GM12878 (cell line): Measurements from ENCODE around the gene HPSE2. TPM values are rescaled to one million over a fixed set of nuclear protein-coding genes. Genes with fewer than 3 reads are reported as not detected.

Experiments
- ATAC-seq: fragments of 200-7000 bp; cut with Tn5 transposase; 3 replicates; pipeline ENCODE4 v1.9.1; 2020; ENCODE audit warnings: mild to moderate bottlenecking, moderate library complexity
- BruUV-seq: library from RNA; stranded (reverse); fragments of 400-500 nt; replicated peaks from 2 replicates; lab custom pipeline; 2021; lab: Mats Ljungman, UMichigan
- CTCF ChIA-PET: fragments of 300-600 bp; sonication (Branson Sonifier 250); formaldehyde crosslinking; extraction: SDS; loops from one replicate; lab custom pipeline; 2021; ENCODE audit warnings: inconsistent platforms; lab: Yijun Ruan, JAX
- POLR2A ChIA-PET: fragments of 350-600 bp; formaldehyde crosslinking; extraction: SDS; loops from one replicate; lab custom pipeline; 2021; ENCODE audit warnings: inconsistent platforms; lab: Charles Lee
- RAD21 ChIA-PET: fragments of 300-600 bp; sonication (Branson Sonifier 250); formaldehyde crosslinking; loops from one replicate; lab custom pipeline; 2023; ENCODE audit warnings: antibody characterized with exemption; ENCODE audit not compliant: unreplicated experiment; lab: Charles Lee
- SMC1A ChIA-PET: fragments of 300-600 bp; sonication (Branson Sonifier 250); formaldehyde crosslinking; loops from one replicate; lab custom pipeline; 2023; ENCODE audit not compliant: unreplicated experiment, uncharacterized antibody; lab: Charles Lee
- DNase-seq: peaks from one replicate; pipeline ENCODE4 v3.0.0-alpha.2; 2011; ENCODE audit warnings: low read depth, low spot score
- FAIRE-seq: peaks from 3 replicates; lab custom pipeline; 2011; peaks lifted over from hg19 to GRCh38; lab: Jason Lieb, UNC
- H2AFZ ChIP-seq: 2 replicates; pipeline ENCODE4 v1.6.0; 2011; ENCODE audit warnings: low read depth, low read length, control low read depth; ENCODE audit not compliant: control insufficient read depth
- H3K27ac ChIP-seq: 2 replicates; pipeline ENCODE4 v1.5.1; 2011; ENCODE audit warnings: control low read depth; ENCODE audit not compliant: control insufficient read depth, insufficient read depth
- H3K27me3 ChIP-seq, 2 experiments: replicated peaks in 1 of 2; 2 replicates each; pipeline versions ENCODE4 v1.6.0 to v1.6.1; 2011; ENCODE audit warnings: low read length in 1 of 2; ENCODE audit not compliant: control insufficient read depth in 2 of 2, insufficient read depth in 2 of 2
- H3K36me3 ChIP-seq, 2 experiments: 2 replicates each; pipeline ENCODE4 v1.5.1; 2011; ENCODE audit warnings: low read length in 1 of 2; ENCODE audit not compliant: control insufficient read depth in 2 of 2, insufficient read depth in 2 of 2
- H3K4me1 ChIP-seq: 2 replicates; pipeline ENCODE4 v1.6.1; 2011; ENCODE audit warnings: mild to moderate bottlenecking, low read length, moderate library complexity, mixed read lengths; ENCODE audit not compliant: control insufficient read depth, insufficient read depth
- H3K4me2 ChIP-seq: 2 replicates; pipeline ENCODE4 v1.6.0; 2011; ENCODE audit warnings: control low read depth; ENCODE audit not compliant: control insufficient read depth, insufficient read depth
- H3K4me3 ChIP-seq: fragments of 200-600 bp; sonication (generic); 2 replicates; pipeline ENCODE4 v1.5.1; 2016
- H3K79me2 ChIP-seq: 2 replicates; pipeline ENCODE4 v1.6.0; 2011; ENCODE audit warnings: low read length; ENCODE audit not compliant: control insufficient read depth, insufficient read depth
- H3K9ac ChIP-seq: 2 replicates; pipeline ENCODE4 v1.8.0; 2011; ENCODE audit warnings: low read length, control low read depth, mixed read lengths; ENCODE audit not compliant: control insufficient read depth, insufficient read depth
- H3K9me3 ChIP-seq: replicated peaks from 3 replicates; pipeline ENCODE4 v1.5.1; 2011; ENCODE audit warnings: mild to moderate bottlenecking, low read length; ENCODE audit not compliant: control insufficient read depth, insufficient read depth
- H4K20me1 ChIP-seq: 2 replicates; pipeline ENCODE4 v1.6.0; 2011; ENCODE audit not compliant: control insufficient read depth, insufficient read depth
- CHD1 ChIP-seq: IDR thresholded peaks from 2 replicates; pipeline ENCODE4 v1.6.1; 2012; ENCODE audit warnings: low read depth, low read length, improper control_type of control experiment
- CREB1 ChIP-seq: IDR thresholded peaks from 2 replicates; pipeline ENCODE4 v1.6.1; 2012; ENCODE audit warnings: low read depth, mild to moderate bottlenecking, inconsistent platforms
- GABPA ChIP-seq: IDR thresholded peaks from 2 replicates; pipeline ENCODE4 v1.6.1; 2014; ENCODE audit warnings: antibody characterized with exemption, low read depth, mild to moderate bottlenecking, inconsistent platforms
- KAT2A ChIP-seq: conservative IDR thresholded peaks from 2 replicates; pipeline ENCODE4 v1.6.1; 2011; ENCODE audit warnings: low read depth, low read length; ENCODE audit not compliant: control insufficient read depth
- MEF2B ChIP-seq: fragments of 450-650 bp; IDR thresholded peaks from 2 replicates; pipeline ENCODE4 v1.6.1; 2018; ENCODE audit warnings: mild to moderate bottlenecking, moderate library complexity; ENCODE audit not compliant: partially characterized antibody, poor library complexity, severe bottlenecking
- NR2C2 ChIP-seq: IDR thresholded peaks from 2 replicates; pipeline ENCODE4 v1.6.1; 2011; ENCODE audit warnings: borderline replicate concordance, low read depth; ENCODE audit not compliant: control insufficient read depth, insufficient read length
- NRF1 ChIP-seq: conservative IDR thresholded peaks from 2 replicates; pipeline ENCODE4 v1.6.1; 2011; ENCODE audit warnings: mild to moderate bottlenecking, low read depth, low read length, improper control_type of control experiment
- PAX5 ChIP-seq: IDR thresholded peaks from 2 replicates; pipeline ENCODE4 v1.6.1; 2011; ENCODE audit warnings: low read depth, low read length, borderline replicate concordance
- RB1 ChIP-seq: fragments of 450-650 bp; formaldehyde crosslinking; IDR thresholded peaks from 2 replicates; pipeline ENCODE4 v1.6.1; 2017; ENCODE audit warnings: mild to moderate bottlenecking, borderline replicate concordance
- REST ChIP-seq: IDR thresholded peaks from 2 replicates; pipeline ENCODE4 v1.6.1; 2012; ENCODE audit warnings: mild to moderate bottlenecking, low read depth, low read length
- SMC3 ChIP-seq: IDR thresholded peaks from 2 replicates; pipeline ENCODE4 v1.6.1; 2011; ENCODE audit warnings: low read length, improper control_type of control experiment, borderline replicate concordance
- TCF12 ChIP-seq: IDR thresholded peaks from 2 replicates; pipeline ENCODE4 v1.6.1; 2011; ENCODE audit warnings: low read depth, mild to moderate bottlenecking, low read length
- ZBED1 ChIP-seq: IDR thresholded peaks from 2 replicates; pipeline ENCODE4 v1.6.1; 2016; ENCODE audit warnings: borderline replicate concordance
- ZNF217 ChIP-seq: fragments of 450-650 bp; IDR thresholded peaks from 2 replicates; pipeline ENCODE4 v1.6.1; 2017; ENCODE audit warnings: antibody characterized with exemption, mild to moderate bottlenecking
- WGBS: methylation state at CpG from one replicate; pipeline ENCODE4 v1.1.6; 2016; ENCODE audit warnings: low lambda C conversion rate; ENCODE audit not compliant: insufficient replicate concordance, insufficient coverage; ENCODE audit errors: missing lambda C conversion rate; 5-methylcytosine and 5-hydroxymethylcytosine counted together
- in situ Hi-C: fragments of 300-500 bp; cut with MboI; formaldehyde crosslinking; loops from 9 replicates; pipeline ENCODE4 v1.14.3; 2018; ENCODE audit warnings: mixed read lengths
- intact Hi-C: fragments of 100-400 bp; cut with micrococcal nuclease; formaldehyde crosslinking; loops from one replicate; pipeline ENCODE4 v1.14.2; 2022; ENCODE audit not compliant: unreplicated experiment
- polyA plus RNA-seq, 11 experiments: library from polyadenylated mRNA; depleted of rRNA in 4 of 11; unstranded in 6 of 11; stranded (reverse) in 5 of 11; fragments of >200 nt; fragmentation: Nextera tagmentation in 4 of 11; fragmentation: Illumina TruSeq in 1 of 11; extraction: Ambion mirVana in 4 of 11; extraction: Trizol in 1 of 11; gene quantifications; 1 replicate in 1 of 11; 2 replicates in 10 of 11; pipeline versions ENCODE4 v1.2.1 to v1.2.3, GENCODE V29; 2011 to 2016; ENCODE audit warnings: inconsistent platforms in 2 of 11, missing spikeins in 2 of 11, low read depth in 1 of 11
- total RNA-seq, 4 experiments: library from RNA; depleted of rRNA in 3 of 4; stranded (reverse); fragments of >200 nt in 3 of 4; fragmentation: Illumina TruSeq in 1 of 4; extraction: Trizol in 1 of 4; gene quantifications; 2 replicates each; pipeline versions ENCODE4 v1.2.1 to v1.2.3, GENCODE V29; 2013 to 2021

Gene HPSE2
- total and polyA plus RNA-seq, 10 of the 15 experiments (the other 5 are each of a cell fraction or from before 2014, with no cell fraction given): 0.06 TPM; not detected in 9

GRCh38 chr10:98418665-98419468, 816.8 kb downstream of the HPSE2 start:
- ATAC-seq: no peak
- intact Hi-C loops (no loop called here), in situ Hi-C loops (no loop called here)
- FAIRE-seq: no peak
- no peaks in the 10 kb centered on the region for H3K27me3 ChIP-seq
- no TSS peak for BruUV-seq
- H3K36me3 ChIP-seq: peaks cover 5 to 13% of the 10 kb centered on the region in 2 experiments; a peak in 2 of 4 replicates
- no peak overlapping the region for H3K9ac ChIP-seq
- no peak overlapping the region for H3K4me3 ChIP-seq
- WGBS: 94% methylated on average over 18 of the region's 18 CpGs
- no peak overlapping the region for H2AFZ ChIP-seq
- POLR2A ChIA-PET: no interaction called here
- H3K9me3 ChIP-seq: no peaks in the 10 kb centered on the region
- SMC1A ChIA-PET: interaction anchor here (1.0 kb wide), 1 partner anchor 249 kb away, joined by 4 read pairs; no protein-coding TSS in a partner anchor
- no peaks in the 10 kb centered on the region for H3K79me2 ChIP-seq
- RAD21 ChIA-PET: no interaction called here
- no peak for DNase-seq
- CTCF ChIA-PET: no interaction called here
- H3K4me1 ChIP-seq: peaks cover 5% of the 10 kb centered on the region
- H3K27ac ChIP-seq: no peak overlapping the region
- no peak overlapping the region for H3K4me2 ChIP-seq
- H4K20me1 ChIP-seq: no peaks in the 10 kb centered on the region
- TF ChIP-seq PAX5 (no peak), SMC3 (no peak), RB1 (no peak), ZBED1 (no peak), REST (no peak), MEF2B (no peak), NR2C2 (no peak), NRF1 (no peak), CREB1 (no peak), ZNF217 (no peak), CHD1 (no peak), TCF12 (no peak), GABPA (no peak), KAT2A (no peak)
- TF ChIP-seq, all 136 proteins: peak for 0
